Measurements from ENCODE around the gene PTPN1. TPM values are rescaled to one million over a fixed set of nuclear protein-coding genes. Genes with fewer than 3 reads are reported as not detected.

The PTPN1 gene
- total and polyA plus RNA-seq, 10 of the 15 experiments (the other 5 are each of a cell fraction or from before 2014, with no cell fraction given): 15.9 to 74.7 (median 43.9) TPM

DNA sequence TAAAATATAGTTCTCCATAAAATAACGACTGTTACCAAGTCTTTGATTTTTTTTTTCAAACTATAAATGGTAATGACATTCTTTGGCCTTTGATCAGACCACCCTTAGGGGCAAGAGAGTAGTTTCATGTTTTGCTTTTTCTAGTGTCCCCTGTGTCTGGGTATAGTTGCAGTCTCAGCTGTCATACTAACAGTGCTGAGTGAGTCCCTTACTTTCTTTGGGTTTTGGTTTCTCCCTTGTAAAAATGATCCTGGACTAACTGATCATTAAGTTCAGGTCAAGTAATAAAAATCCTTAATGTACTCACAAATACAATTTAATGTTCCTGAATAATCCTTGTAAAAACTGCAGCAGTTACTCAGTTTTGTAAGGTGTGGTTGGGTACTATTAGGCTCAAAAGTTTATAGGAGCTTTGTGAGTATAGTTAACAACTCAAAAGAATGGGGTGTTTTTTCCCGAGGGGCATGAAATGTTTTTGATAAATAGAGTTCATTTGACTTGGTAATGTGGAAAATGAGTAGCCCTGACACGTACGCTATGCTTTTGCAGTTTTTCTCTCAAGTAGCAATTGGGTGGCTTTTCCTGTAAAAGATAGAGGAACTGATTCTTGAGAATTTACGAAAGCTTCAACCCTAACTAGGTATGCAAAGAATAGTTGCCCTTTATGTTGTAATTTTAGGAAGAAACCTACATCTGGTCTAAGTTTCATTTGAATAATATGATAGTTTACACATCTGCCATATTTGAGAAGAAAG is 6.2 kb downstream of the PTPN1 start (continued):
- TF ChIP-seq SMAD1 (IDR thresholded peaks at IDR 0.05; ENCODE audit: low read depth, partially characterized antibody): no peak
- 0 out of 2 replicates have a peak, but pooled peaks have one; percentile 56 for TF ChIP-seq SMARCA5 (IDR thresholded peaks at IDR 0.05)
- no peak for TF ChIP-seq RFX5 (IDR thresholded peaks at IDR 0.05; ENCODE audit: low read depth, low read length)
- TF ChIP-seq, protein P1, sequence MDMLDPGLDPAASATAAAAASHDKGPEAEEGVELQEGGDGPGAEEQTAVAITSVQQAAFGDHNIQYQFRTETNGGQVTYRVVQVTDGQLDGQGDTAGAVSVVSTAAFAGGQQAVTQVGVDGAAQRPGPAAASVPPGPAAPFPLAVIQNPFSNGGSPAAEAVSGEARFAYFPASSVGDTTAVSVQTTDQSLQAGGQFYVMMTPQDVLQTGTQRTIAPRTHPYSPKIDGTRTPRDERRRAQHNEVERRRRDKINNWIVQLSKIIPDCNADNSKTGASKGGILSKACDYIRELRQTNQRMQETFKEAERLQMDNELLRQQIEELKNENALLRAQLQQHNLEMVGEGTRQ (IDR thresholded peaks at IDR 0.05; ENCODE audit: borderline replicate concordance, low read depth, low read length): no peak
- TF ChIP-seq, protein P2, sequence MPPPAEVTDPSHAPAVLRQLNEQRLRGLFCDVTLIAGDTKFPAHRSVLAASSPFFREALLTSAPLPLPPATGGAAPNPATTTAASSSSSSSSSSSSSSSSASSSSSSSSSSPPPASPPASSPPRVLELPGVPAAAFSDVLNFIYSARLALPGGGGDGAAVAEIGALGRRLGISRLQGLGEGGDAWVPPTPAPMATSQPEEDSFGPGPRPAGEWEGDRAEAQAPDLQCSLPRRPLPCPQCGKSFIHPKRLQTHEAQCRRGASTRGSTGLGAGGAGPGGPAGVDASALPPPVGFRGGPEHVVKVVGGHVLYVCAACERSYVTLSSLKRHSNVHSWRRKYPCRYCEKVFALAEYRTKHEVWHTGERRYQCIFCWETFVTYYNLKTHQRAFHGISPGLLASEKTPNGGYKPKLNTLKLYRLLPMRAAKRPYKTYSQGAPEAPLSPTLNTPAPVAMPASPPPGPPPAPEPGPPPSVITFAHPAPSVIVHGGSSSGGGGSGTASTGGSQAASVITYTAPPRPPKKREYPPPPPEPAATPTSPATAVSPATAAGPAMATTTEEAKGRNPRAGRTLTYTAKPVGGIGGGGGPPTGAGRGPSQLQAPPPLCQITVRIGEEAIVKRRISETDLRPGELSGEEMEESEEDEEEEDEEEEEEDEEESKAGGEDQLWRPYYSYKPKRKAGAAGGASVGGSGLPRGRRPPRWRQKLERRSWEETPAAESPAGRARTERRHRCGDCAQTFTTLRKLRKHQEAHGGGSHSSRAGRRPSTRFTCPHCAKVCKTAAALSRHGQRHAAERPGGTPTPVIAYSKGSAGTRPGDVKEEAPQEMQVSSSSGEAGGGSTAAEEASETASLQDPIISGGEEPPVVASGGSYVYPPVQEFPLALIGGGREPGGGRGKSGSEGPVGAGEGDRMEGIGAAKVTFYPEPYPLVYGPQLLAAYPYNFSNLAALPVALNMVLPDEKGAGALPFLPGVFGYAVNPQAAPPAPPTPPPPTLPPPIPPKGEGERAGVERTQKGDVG (CRISPR knock-in tag; IDR thresholded peaks at IDR 0.05): no peak
- TF ChIP-seq, protein P3, sequence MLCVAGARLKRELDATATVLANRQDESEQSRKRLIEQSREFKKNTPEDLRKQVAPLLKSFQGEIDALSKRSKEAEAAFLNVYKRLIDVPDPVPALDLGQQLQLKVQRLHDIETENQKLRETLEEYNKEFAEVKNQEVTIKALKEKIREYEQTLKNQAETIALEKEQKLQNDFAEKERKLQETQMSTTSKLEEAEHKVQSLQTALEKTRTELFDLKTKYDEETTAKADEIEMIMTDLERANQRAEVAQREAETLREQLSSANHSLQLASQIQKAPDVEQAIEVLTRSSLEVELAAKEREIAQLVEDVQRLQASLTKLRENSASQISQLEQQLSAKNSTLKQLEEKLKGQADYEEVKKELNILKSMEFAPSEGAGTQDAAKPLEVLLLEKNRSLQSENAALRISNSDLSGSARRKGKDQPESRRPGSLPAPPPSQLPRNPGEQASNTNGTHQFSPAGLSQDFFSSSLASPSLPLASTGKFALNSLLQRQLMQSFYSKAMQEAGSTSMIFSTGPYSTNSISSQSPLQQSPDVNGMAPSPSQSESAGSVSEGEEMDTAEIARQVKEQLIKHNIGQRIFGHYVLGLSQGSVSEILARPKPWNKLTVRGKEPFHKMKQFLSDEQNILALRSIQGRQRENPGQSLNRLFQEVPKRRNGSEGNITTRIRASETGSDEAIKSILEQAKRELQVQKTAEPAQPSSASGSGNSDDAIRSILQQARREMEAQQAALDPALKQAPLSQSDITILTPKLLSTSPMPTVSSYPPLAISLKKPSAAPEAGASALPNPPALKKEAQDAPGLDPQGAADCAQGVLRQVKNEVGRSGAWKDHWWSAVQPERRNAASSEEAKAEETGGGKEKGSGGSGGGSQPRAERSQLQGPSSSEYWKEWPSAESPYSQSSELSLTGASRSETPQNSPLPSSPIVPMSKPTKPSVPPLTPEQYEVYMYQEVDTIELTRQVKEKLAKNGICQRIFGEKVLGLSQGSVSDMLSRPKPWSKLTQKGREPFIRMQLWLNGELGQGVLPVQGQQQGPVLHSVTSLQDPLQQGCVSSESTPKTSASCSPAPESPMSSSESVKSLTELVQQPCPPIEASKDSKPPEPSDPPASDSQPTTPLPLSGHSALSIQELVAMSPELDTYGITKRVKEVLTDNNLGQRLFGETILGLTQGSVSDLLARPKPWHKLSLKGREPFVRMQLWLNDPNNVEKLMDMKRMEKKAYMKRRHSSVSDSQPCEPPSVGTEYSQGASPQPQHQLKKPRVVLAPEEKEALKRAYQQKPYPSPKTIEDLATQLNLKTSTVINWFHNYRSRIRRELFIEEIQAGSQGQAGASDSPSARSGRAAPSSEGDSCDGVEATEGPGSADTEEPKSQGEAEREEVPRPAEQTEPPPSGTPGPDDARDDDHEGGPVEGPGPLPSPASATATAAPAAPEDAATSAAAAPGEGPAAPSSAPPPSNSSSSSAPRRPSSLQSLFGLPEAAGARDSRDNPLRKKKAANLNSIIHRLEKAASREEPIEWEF (IDR thresholded peaks at IDR 0.05; ENCODE audit: insufficient replicate concordance, low read depth, low read length): no peak
- TF ChIP-seq, protein P4, sequence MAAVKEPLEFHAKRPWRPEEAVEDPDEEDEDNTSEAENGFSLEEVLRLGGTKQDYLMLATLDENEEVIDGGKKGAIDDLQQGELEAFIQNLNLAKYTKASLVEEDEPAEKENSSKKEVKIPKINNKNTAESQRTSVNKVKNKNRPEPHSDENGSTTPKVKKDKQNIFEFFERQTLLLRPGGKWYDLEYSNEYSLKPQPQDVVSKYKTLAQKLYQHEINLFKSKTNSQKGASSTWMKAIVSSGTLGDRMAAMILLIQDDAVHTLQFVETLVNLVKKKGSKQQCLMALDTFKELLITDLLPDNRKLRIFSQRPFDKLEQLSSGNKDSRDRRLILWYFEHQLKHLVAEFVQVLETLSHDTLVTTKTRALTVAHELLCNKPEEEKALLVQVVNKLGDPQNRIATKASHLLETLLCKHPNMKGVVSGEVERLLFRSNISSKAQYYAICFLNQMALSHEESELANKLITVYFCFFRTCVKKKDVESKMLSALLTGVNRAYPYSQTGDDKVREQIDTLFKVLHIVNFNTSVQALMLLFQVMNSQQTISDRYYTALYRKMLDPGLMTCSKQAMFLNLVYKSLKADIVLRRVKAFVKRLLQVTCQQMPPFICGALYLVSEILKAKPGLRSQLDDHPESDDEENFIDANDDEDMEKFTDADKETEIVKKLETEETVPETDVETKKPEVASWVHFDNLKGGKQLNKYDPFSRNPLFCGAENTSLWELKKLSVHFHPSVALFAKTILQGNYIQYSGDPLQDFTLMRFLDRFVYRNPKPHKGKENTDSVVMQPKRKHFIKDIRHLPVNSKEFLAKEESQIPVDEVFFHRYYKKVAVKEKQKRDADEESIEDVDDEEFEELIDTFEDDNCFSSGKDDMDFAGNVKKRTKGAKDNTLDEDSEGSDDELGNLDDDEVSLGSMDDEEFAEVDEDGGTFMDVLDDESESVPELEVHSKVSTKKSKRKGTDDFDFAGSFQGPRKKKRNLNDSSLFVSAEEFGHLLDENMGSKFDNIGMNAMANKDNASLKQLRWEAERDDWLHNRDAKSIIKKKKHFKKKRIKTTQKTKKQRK (IDR thresholded peaks at IDR 0.05; ENCODE audit: low read depth, low read length): no peak
- 0 out of 2 replicates have a peak, but pooled peaks have one; percentile 59 for TF ChIP-seq IRF4 (IDR thresholded peaks at IDR 0.05; ENCODE audit: low read depth, low read length)
- no peak for TF ChIP-seq RB1 (IDR thresholded peaks at IDR 0.05; ENCODE audit: borderline replicate concordance)
- TF ChIP-seq IKZF1 (conservative IDR thresholded peaks at IDR 0.05): peak; percentile 68
- TF ChIP-seq, protein P5, sequence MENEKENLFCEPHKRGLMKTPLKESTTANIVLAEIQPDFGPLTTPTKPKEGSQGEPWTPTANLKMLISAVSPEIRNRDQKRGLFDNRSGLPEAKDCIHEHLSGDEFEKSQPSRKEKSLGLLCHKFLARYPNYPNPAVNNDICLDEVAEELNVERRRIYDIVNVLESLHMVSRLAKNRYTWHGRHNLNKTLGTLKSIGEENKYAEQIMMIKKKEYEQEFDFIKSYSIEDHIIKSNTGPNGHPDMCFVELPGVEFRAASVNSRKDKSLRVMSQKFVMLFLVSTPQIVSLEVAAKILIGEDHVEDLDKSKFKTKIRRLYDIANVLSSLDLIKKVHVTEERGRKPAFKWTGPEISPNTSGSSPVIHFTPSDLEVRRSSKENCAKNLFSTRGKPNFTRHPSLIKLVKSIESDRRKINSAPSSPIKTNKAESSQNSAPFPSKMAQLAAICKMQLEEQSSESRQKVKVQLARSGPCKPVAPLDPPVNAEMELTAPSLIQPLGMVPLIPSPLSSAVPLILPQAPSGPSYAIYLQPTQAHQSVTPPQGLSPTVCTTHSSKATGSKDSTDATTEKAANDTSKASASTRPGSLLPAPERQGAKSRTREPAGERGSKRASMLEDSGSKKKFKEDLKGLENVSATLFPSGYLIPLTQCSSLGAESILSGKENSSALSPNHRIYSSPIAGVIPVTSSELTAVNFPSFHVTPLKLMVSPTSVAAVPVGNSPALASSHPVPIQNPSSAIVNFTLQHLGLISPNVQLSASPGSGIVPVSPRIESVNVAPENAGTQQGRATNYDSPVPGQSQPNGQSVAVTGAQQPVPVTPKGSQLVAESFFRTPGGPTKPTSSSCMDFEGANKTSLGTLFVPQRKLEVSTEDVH (IDR thresholded peaks at IDR 0.05; ENCODE audit: low read depth, partially characterized antibody): peak; percentile 43
- TF ChIP-seq MYB (IDR thresholded peaks at IDR 0.05; ENCODE audit: borderline replicate concordance, low read depth, low read length): no peak

Data from GM12878 (cell line).